IPS-NIHi7 (cell line): ENCODE data around the gene PLTP.
A peak's percentile ranks its signal among the peaks of the same experiment; 100 is the strongest.

Experiments used
- DNase-seq: peaks from one replicate; pipeline ENCODE4 v3.0.0; 2012; ENCODE audit warnings: mixed read lengths; ENCODE audit errors: extremely low spot score

The PLTP gene

GRCh38 chr20:45898285-45898684 is 13.7 kb downstream of the PLTP start:
- DNase-seq, result no peak

DNA sequence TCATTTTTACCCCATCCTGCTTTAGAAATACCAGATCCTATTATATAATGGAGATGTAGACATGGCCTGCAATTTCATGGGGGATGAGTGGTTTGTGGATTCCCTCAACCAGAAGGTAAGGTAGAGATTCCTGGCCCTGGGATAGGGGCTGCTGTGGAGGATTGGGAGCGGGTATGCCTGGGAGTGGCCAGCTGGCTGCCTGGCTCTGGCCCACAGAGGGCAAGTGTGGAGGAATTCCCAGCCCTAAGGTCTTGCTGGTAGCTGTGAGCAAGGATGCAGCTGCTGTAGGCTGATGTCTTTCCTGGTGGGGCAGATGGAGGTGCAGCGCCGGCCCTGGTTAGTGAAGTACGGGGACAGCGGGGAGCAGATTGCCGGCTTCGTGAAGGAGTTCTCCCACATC is 14.3 kb downstream of the PLTP start:
- no peak for DNase-seq

- DNase-seq, result no peak
These were observed 14.7 kb downstream of the PLTP start for GRCh38 chr20:45897289-45897688.

DNA sequence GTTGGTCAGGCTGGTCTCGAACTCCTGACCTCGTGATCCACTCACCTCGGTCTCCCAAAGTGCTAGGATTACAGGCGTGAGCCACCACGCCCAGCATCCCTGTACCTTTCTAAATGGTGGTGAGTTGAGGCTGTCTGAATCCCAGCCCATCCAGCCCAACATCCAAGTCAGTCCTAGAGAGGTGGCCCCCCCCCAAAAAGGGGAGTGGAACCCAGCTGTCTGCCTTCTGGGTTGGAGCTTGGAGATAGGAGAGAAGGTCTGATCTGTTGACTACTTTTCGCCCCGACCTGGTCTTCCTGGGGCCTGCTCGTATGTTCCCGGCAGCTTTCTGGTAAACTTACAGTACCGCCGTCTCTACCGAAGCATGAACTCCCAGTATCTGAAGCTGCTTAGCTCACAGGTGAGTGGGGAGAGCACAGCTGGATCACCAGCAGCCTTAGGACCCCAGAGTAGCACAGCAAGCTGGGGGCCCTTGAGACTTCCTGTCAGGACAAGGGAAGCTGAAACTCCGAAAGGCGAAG is 15.3 kb downstream of the PLTP start:
- no peak for DNase-seq

- no peak for DNase-seq
These were observed 17.2 kb downstream of the PLTP start for GRCh38 chr20:45894797-45895196.

GRCh38 chr20:45893831-45894230 is 18.1 kb downstream of the PLTP start:
- no peak for DNase-seq

DNA sequence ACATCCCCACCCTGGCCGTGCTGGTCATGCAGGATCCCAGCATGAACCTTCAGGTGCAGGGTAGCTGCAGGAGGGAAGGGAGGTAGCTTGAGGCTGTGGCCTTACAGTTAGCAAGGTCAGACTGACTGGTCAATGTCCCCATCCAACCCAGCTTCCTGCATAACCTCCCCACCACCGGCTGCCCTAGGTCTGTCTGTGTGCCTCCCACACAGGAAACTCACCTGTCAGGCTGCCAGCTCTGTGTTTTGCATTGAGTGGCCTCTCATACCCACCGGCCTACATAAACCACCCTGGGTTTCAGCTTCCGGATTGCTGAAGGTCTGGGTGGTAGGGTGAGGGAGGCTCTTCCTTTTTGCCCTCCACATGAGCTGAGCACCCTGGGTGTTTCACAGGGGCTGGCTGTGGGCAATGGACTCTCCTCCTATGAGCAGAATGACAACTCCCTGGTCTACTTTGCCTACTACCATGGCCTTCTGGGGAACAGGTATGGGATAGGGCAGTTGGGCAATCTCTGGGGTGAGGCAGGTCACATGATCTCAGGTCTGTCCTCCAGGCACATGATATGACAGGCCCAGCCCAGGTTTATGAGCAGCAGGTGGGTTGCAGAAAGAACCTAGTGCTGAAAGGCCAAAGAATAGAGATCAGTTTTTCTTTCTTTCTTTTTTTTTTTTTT is 19.0 kb downstream of the PLTP start:
- DNase-seq, result no peak

GRCh38 chr20:45892049-45892825 is 19.7 kb downstream of the PLTP start:
- DNase-seq, result peak; percentile 39

- DNase-seq, result peak; percentile 96
These were observed 20.7 kb downstream of the PLTP start, which contains the start of the genes CTSA and NEURL2 for GRCh38 chr20:45890985-45891983. CTSA (plus strand) TSS chr20:45891335; CDS start chr20:45891569, 234 bp downstream. NEURL2 (minus strand) TSS chr20:45891208; CDS start chr20:45890991, 217 bp downstream.

GRCh38 chr20:45890077-45890984 is 21.6 kb downstream of the PLTP start:
- DNase-seq, result peak; percentile 85

DNA sequence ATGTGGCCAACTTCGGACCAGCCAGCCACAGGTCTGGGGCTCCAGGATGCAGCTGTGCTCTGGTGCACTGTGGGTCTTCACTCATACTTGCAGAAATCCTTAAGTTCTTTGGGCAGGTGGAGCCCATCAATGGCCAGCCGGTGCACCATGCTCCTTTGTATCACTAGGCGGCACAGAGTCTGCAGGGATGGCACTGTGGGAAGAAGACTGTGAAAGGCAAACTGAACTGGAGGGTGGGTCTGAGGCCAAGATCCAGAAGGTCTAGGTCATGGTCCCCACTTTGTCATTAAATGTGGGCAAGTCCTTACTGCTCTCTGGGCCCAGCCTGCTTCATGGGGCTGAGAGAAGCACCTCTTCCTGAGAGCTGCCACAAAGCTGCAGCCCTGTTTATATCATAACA is 23.3 kb downstream of the PLTP start:
- DNase-seq, result no peak

GRCh38 chr20:45887346-45887715 is 24.6 kb downstream of the PLTP start, which contains the start of gene SPATA25:
SPATA25 (minus strand) TSS chr20:45887622; CDS start chr20:45887590, 32 bp downstream.
- DNase-seq, result no peak

GRCh38 chr20:45886590-45887345 is 25.2 kb downstream of the PLTP start:
- DNase-seq, result no peak

DNA sequence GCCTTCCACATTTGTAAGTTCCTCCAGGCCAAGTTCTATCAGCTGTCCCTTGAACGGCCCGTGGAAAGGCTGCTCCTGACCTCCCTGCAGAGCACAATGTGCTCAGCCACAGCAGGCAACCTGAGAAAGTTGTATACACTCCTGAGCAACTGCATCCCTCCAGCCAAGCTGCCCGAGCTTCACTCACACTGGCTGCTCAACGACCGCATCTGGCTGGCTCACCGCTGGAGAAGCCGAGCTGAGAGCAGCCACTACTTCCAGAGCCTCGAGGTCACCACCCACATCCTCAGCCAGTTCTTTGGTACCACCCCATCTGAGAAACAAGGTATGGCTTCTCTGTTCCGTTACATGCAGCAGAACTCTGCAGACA is 28.9 kb downstream of the PLTP start:
- DNase-seq, result no peak

DNA sequence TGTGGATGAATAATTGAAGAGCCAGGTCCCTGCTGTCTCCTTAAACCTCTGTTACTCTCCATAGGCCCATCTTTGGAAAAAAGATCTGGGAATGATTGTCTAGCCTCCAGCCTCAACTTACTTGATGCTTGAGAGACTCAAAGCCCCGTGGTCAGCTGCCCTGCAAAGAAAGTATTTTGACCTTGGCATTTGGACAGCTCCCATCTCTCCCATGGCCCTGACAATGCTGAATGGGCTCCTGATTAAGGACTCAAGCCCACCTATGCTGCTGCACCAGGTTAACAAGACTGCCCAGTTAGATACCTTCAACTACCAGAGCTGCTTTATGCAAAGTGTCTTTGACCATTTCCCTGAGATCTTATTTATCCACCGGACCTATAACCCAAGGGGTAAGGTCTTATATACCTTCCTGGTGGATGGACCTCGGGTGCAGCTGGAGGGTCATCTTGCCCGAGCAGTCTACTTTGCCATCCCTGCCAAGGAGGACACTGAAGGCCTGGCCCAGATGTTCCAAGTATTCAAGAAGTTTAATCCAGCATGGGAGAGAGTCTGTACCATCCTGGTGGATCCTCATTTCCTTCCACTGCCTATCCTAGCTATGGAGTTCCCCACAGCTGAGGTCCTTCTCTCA is 29.4 kb downstream of the PLTP start:
- DNase-seq, result no peak

- peak; percentile 99 for DNase-seq
These were observed 30.8 kb downstream of the PLTP start, which contains the start of gene ZSWIM1 for GRCh38 chr20:45880988-45881788. ZSWIM1 (plus strand) TSS chr20:45881227; CDS start chr20:45882593, 1,366 bp downstream.

DNA sequence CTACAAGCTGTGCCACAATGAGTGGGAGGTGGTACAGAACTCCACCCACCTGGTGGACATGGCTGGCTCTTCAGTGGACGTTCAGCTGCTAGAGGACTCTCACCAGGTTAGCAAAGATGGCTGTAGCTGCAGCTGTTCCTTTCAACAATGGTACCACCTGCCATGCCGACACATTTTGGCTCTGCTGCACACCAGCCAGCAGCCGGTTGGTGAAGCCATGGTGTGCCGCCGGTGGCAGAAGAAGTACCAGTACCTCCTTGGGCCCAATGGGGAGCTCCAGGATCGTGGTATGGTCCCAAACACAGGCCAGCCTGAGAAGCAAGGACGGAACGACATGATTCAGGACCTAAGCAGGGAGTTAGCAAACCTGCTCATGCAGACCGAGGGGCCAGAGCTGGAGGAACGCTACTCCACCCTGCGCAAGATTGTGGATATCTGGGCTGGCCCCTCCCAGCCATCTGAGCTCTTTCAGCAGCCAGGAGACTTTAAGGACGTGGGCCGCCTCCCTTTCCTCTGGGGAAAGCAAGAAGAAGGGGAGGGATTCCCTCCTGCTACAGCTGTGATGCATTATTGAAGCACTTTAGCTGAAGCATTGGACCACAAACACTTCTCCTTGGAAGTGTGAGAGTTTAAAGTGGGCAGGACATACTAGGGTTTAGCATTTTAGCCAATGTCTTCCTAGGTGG is 33.7 kb downstream of the PLTP start:
- no peak for DNase-seq

GRCh38 chr20:45874576-45874975 is 37.4 kb downstream of the PLTP start:
- DNase-seq, result no peak
